Heart left ventricle (tissue), 16 donors: ENCODE results near the gene PSRC1. TPM values are rescaled to one million over a fixed set of nuclear protein-coding genes. Genes with fewer than 3 reads are reported as not detected.

Experiments used
- ATAC-seq, 4 donors: fragments of 200-7000 bp; cut with Tn5 transposase; one replicate each; pipeline ENCODE4 v1.9.1; 2020 to 2022; ENCODE audit warnings: moderate library complexity in 4 of 4, mild to moderate bottlenecking in 3 of 4, moderate number of reproducible peaks in 1 of 4
- DNase-seq, 5 donors: peaks; one replicate each; pipeline ENCODE4 v3.0.0-alpha.2; 2020
- H3K27ac ChIP-seq, 12 donors: fragments of 200-600 bp; sonication (generic) in 4 of 12; one replicate each; pipeline versions ENCODE4 v1.5.0 to v1.8.0; 2016 to 2022; ENCODE audit warnings: mild to moderate bottlenecking in 2 of 12
- H3K27me3 ChIP-seq, 9 donors: fragments of 200-600 bp; sonication (generic) in 2 of 9; one replicate each; pipeline versions ENCODE4 v1.5.1 to v1.8.0; 2016 to 2022; ENCODE audit warnings: mild to moderate bottlenecking in 3 of 9
- H3K36me3 ChIP-seq, 9 donors: fragments of 200-600 bp; sonication (generic) in 2 of 9; one replicate each; pipeline versions ENCODE4 v1.5.0 to v1.8.0; 2018 to 2022; ENCODE audit warnings: mild to moderate bottlenecking in 2 of 9
- H3K4me1 ChIP-seq, 12 donors: fragments of 200-600 bp; sonication (generic) in 4 of 12; one replicate each; pipeline versions ENCODE4 v1.5.0 to v1.8.0; 2016 to 2022; ENCODE audit warnings: mild to moderate bottlenecking in 3 of 12
- H3K4me3 ChIP-seq, 12 donors: fragments of 200-600 bp; sonication (generic) in 4 of 12; one replicate each; pipeline versions ENCODE4 v1.5.0 to v1.8.0; 2017 to 2022; ENCODE audit warnings: mild to moderate bottlenecking in 9 of 12, moderate library complexity in 4 of 12
- H3K9me3 ChIP-seq, 12 donors: fragments of 200-600 bp; sonication (generic) in 4 of 12; one replicate each; pipeline versions ENCODE4 v1.5.0 to v1.8.0; 2016 to 2022; ENCODE audit warnings: mild to moderate bottlenecking in 1 of 12
- CTCF ChIP-seq, 12 donors: fragments of 200-600 bp; sonication (generic) in 4 of 12; IDR thresholded peaks; one replicate each; pipeline versions ENCODE4 v1.5.0 to v1.8.0; 2018 to 2022; ENCODE audit warnings: antibody characterized with exemption in 12 of 12, mild to moderate bottlenecking in 5 of 12
- POLR2A ChIP-seq, 2 donors: fragments of 450-650 bp; IDR thresholded peaks; one replicate each; pipeline ENCODE4 v1.6.1; 2017; ENCODE audit warnings: antibody characterized with exemption in 2 of 2, mild to moderate bottlenecking in 2 of 2, moderate library complexity in 2 of 2
- WGBS, 4 donors: extraction: QIAGEN DNeasy Blood & Tissue Kit in 2 of 4; methylation state at CpG; one replicate each; pipeline versions ENCODE4 v1.1.5 to v1.1.7; 2013 to 2018; 5-methylcytosine and 5-hydroxymethylcytosine counted together
- intact Hi-C, 10 donors: fragments of 100-400 bp; cut with DNase I; formaldehyde crosslinking; loops; one replicate each; pipeline versions ENCODE4 v1.11.1 to v1.14.2; 2022
- polyA plus RNA-seq, 2 donors: library from polyadenylated mRNA; stranded (reverse); fragments of 200-250 nt; gene quantifications; one replicate each; pipeline ENCODE4 v1.2.3, GENCODE V29; 2013
- total RNA-seq, 9 donors: library from RNA; depleted of rRNA in 2 of 9; stranded (reverse); fragments of >200 nt in 2 of 9; fragmentation: NEBNext Ultra II Directional in 3 of 9; extraction: Animal tissue kit (Norgen Biotek cat#: 25700) in 3 of 9; gene quantifications; one replicate each; pipeline versions ENCODE4 v1.1.0 to v1.2.4, GENCODE V29; 2016 to 2023
- donor health status: ischemic (EF 13 %, LVEDD 7.1; RV severe dilation, severe dysfunction).
- donor health status: healthy with polysubstance abuse.
- donor health status: DM: no; HTN: yes; CAD: no.
- donor health status: DM: no; HTN: no; CAD: no.
- donor health status: ischemic (EF 25% LVEDD 6.9; RV normal size, moderate dysfunction).
- donor health status: ischemic (EF 25% LVEDD 5.7; RV mildly dilated, moderate dysfunction).
- donor health status: healthy.
- donor health status: DM: yes; HTN: yes; CAD: no.
- donor health status: ischemic (EF 35%, LVEDD 5.7; RV mildly dilated, moderate dysfunction).
- donor health status: nonischemic (EF 11% LVEDD 7.7; RV severe dilation, severe dysfunction).
- donor health status: DM: yes; HTN: yes; CAD: no.
- donor health status: PGD.
- donor health status: ischemic (EF 29% LVEDD 5.4; RV normal size, mild dysfunction).
- donor health status: nonischemic (EF 23%, LVEDD 6.1; RV moderate dilation, normal function).

PSRC1 gene
- total and polyA plus RNA-seq, 11 donors: 0.23 to 3.6 (median 0.85) TPM; not detected in 1

- intact Hi-C loops: loop anchor here in 1 of 10 donors (10.0 kb wide), 1 partner anchor 142 kb away; the partner anchor contains the start of gene ELAPOR1
- Histone ChIP-seq H3K4me3 (no peak overlapping the region), H3K36me3 (no peaks in the 10 kb centered on the region), H3K27ac (no peak overlapping the region), H3K27me3 (no peaks in the 10 kb centered on the region), H3K9me3 (no peaks in the 10 kb centered on the region), H3K4me1 (peaks cover 0 to 25% (median 16%) of the 10 kb centered on the region in 12 donors)
- 93 to 96% (median 94%) methylated on average over 5 of the region's 5 CpGs for WGBS, 4 donors
- TF ChIP-seq POLR2A (IDR thresholded peaks at IDR 0.05): no peak
- no peak for TF ChIP-seq CTCF (IDR thresholded peaks at IDR 0.05)
- no peak for ATAC-seq
- DNase-seq: no peak
These were observed 25.8 kb downstream of the PSRC1 start for GRCh38 chr1:109256971-109257681.

GRCh38 chr1:109256085-109256484 is 26.9 kb downstream of the PSRC1 start:
- peaks cover 0 to 25% (median 16%) of the 10 kb centered on the region in 12 donors for H3K4me1 ChIP-seq
- TF ChIP-seq CTCF (IDR thresholded peaks at IDR 0.05) (no peak), POLR2A (IDR thresholded peaks at IDR 0.05) (no peak)
- intact Hi-C loops: loop anchor here in 1 of 10 donors (10.0 kb wide), 1 partner anchor 141 kb away; the partner anchor contains the start of gene ELAPOR1
- H3K9me3 ChIP-seq: no peaks in the 10 kb centered on the region
- H3K36me3 ChIP-seq: no peaks in the 10 kb centered on the region
- whole genome bisulfite sequencing, 4 donors: 74 to 89% (median 84%) methylated on average over 7 of the region's 7 CpGs
- no peak overlapping the region for H3K27ac ChIP-seq
- ATAC-seq: no peak
- DNase-seq: no peak
- no peaks in the 10 kb centered on the region for H3K27me3 ChIP-seq
- no peak overlapping the region for H3K4me3 ChIP-seq

- intact Hi-C loops: loop anchor here in 1 of 10 donors (10.0 kb wide), 1 partner anchor 141 kb away; the partner anchor contains the start of gene ELAPOR1
- Histone ChIP-seq H3K9me3 (no peaks in the 10 kb centered on the region), H3K4me3 (no peak overlapping the region), H3K27me3 (peaks cover 0 to 3% (median 0%) of the 10 kb centered on the region in 9 donors), H3K27ac (no peak overlapping the region), H3K36me3 (no peaks in the 10 kb centered on the region), H3K4me1 (peaks cover 0 to 25% (median 16%) of the 10 kb centered on the region in 12 donors)
- TF ChIP-seq POLR2A (IDR thresholded peaks at IDR 0.05): no peak
- TF ChIP-seq CTCF (IDR thresholded peaks at IDR 0.05): no peak
- ATAC-seq (no peak), DNase-seq (no peak)
- WGBS, 4 donors: 90 to 94% (median 92%) methylated on average over 5 of the region's 5 CpGs
These were observed 27.3 kb downstream of the PSRC1 start for GRCh38 chr1:109255678-109256077.

- intact Hi-C loops: loop anchor here in 1 of 10 donors (10.0 kb wide), 1 partner anchor 140 kb away; the partner anchor contains the start of gene ELAPOR1
- H3K9me3 ChIP-seq: no peaks in the 10 kb centered on the region
- H3K27ac ChIP-seq: peak overlapping the region in 5 of 12 donors; percentile 61 to 87 (median 83)
- WGBS, 4 donors: 69 to 72% (median 71%) methylated on average over 15 of the region's 15 CpGs
- TF ChIP-seq CTCF (IDR thresholded peaks at IDR 0.05) (no peak), POLR2A (IDR thresholded peaks at IDR 0.05) (no peak)
- ATAC-seq (no peak), DNase-seq (peak in 1 of 5 donors; percentile 29)
- H3K4me3 ChIP-seq: no peak overlapping the region
- H3K4me1 ChIP-seq: peaks cover 0 to 28% (median 17%) of the 10 kb centered on the region in 12 donors
- no peaks in the 10 kb centered on the region for H3K36me3 ChIP-seq
- H3K27me3 ChIP-seq: peaks cover 0 to 8% (median 0%) of the 10 kb centered on the region in 9 donors
These were observed 27.8 kb downstream of the PSRC1 start for GRCh38 chr1:109255097-109255651.
